ENCODE data around the gene PCSK5. TPM values are rescaled to one million over a fixed set of nuclear protein-coding genes. Genes with fewer than 3 reads are reported as not detected.
"Not testable (repeated sequence)": the region's sequence is repeated elsewhere in the genome, so short reads cannot be mapped to it uniquely, and the experiment has no call there.

The PCSK5 gene
- total RNA-seq, 1 experiment from 2014 or later: 6.9 TPM

- ChIA-PET POLR2A (no interaction called here), CTCF (no interaction called here), RAD21 (ENCODE audit: low non-redundant PET in 1 of 2, low total read pairs in 2 of 2, uncharacterized antibody in 2 of 2, unreplicated experiment in 2 of 2) (no interaction called here)
- H3K27me3 ChIP-seq (ENCODE audit: insufficient read depth, low read length): no peaks in the 10 kb centered on the region
- no peaks in the 10 kb centered on the region for H4K20me1 ChIP-seq (ENCODE audit: insufficient read depth)
- H2AFZ ChIP-seq (ENCODE audit: low read depth, low read length, poor library complexity, severe bottlenecking): no peak overlapping the region
- ATAC-seq: no peak
- no peaks in the 10 kb centered on the region for H3K9me2 ChIP-seq (ENCODE audit: insufficient read depth)
- no peaks in the 10 kb centered on the region for H3K9me3 ChIP-seq (ENCODE audit: control insufficient read depth in 1 of 2, insufficient read depth in 1 of 2, low read depth in 1 of 2, low read length in 2 of 2)
- peaks cover 4 to 7% of the 10 kb centered on the region in 2 experiments; a peak in 2 of 4 replicates for H3K4me1 ChIP-seq (ENCODE audit: control insufficient read depth in 1 of 2, insufficient read depth in 2 of 2, low read length in 2 of 2)
- DNase-seq (ENCODE audit: low read depth, low spot score): no peak
- no TSS peak for BruUV-seq (replicated peaks)
- H3K36me3 ChIP-seq (ENCODE audit: control insufficient read depth in 1 of 2, insufficient read depth in 2 of 2, low read length in 2 of 2): no peaks in the 10 kb centered on the region
- intact Hi-C loops (cut with micrococcal nuclease): no loop called here
- no peak overlapping the region for H3K27ac ChIP-seq (ENCODE audit: low read depth, low read length)
- TF ChIP-seq ZFX (IDR thresholded peaks at IDR 0.05): no peak
- no peak for TF ChIP-seq SIN3A (IDR thresholded peaks at IDR 0.05; ENCODE audit: low read depth)
- no peak for TF ChIP-seq EZH2phosphoT487 (IDR thresholded peaks at IDR 0.05; ENCODE audit: borderline replicate concordance)
- no peak for TF ChIP-seq CEBPB (IDR thresholded peaks at IDR 0.05; ENCODE audit: low read depth)
- TF ChIP-seq MAX (IDR thresholded peaks at IDR 0.05): no peak
- TF ChIP-seq, protein P1, sequence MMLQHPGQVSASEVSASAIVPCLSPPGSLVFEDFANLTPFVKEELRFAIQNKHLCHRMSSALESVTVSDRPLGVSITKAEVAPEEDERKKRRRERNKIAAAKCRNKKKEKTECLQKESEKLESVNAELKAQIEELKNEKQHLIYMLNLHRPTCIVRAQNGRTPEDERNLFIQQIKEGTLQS (IDR thresholded peaks at IDR 0.05): no peak
- no peak for TF ChIP-seq CBX3 (IDR thresholded peaks at IDR 0.05; ENCODE audit: low read depth)
- no peak for TF ChIP-seq ELF1 (IDR thresholded peaks at IDR 0.05; ENCODE audit: borderline replicate concordance, low read depth)
- TF ChIP-seq ZBTB33 (IDR thresholded peaks at IDR 0.05; ENCODE audit: extremely low read depth, insufficient replicate concordance, low read length): no peak
- no peak for TF ChIP-seq SRF (IDR thresholded peaks at IDR 0.05; ENCODE audit: low read depth)
- no peak for TF ChIP-seq EZH2 (IDR thresholded peaks at IDR 0.05)
- no peak for TF ChIP-seq TCF7L2 (IDR thresholded peaks at IDR 0.05; ENCODE audit: borderline replicate concordance, extremely low read depth, insufficient read depth, insufficient read length)
- no peak for TF ChIP-seq SP1 (IDR thresholded peaks at IDR 0.05; ENCODE audit: low read depth)
- TF ChIP-seq FOSL1 (IDR thresholded peaks at IDR 0.05; ENCODE audit: low read depth): no peak
- no peak for TF ChIP-seq EGR1 (IDR thresholded peaks at IDR 0.05; ENCODE audit: low read depth)
- no peak for TF ChIP-seq JUND (IDR thresholded peaks at IDR 0.05)
- TF ChIP-seq, protein P2, sequence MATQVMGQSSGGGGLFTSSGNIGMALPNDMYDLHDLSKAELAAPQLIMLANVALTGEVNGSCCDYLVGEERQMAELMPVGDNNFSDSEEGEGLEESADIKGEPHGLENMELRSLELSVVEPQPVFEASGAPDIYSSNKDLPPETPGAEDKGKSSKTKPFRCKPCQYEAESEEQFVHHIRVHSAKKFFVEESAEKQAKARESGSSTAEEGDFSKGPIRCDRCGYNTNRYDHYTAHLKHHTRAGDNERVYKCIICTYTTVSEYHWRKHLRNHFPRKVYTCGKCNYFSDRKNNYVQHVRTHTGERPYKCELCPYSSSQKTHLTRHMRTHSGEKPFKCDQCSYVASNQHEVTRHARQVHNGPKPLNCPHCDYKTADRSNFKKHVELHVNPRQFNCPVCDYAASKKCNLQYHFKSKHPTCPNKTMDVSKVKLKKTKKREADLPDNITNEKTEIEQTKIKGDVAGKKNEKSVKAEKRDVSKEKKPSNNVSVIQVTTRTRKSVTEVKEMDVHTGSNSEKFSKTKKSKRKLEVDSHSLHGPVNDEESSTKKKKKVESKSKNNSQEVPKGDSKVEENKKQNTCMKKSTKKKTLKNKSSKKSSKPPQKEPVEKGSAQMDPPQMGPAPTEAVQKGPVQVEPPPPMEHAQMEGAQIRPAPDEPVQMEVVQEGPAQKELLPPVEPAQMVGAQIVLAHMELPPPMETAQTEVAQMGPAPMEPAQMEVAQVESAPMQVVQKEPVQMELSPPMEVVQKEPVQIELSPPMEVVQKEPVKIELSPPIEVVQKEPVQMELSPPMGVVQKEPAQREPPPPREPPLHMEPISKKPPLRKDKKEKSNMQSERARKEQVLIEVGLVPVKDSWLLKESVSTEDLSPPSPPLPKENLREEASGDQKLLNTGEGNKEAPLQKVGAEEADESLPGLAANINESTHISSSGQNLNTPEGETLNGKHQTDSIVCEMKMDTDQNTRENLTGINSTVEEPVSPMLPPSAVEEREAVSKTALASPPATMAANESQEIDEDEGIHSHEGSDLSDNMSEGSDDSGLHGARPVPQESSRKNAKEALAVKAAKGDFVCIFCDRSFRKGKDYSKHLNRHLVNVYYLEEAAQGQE (IDR thresholded peaks at IDR 0.05; ENCODE audit: low read depth): no peak
- no peak overlapping the region for H3K4me3 ChIP-seq (replicated peaks in 1 of 2; ENCODE audit: low read depth in 1 of 2, low read length in 2 of 2)
- H3K9ac ChIP-seq (ENCODE audit: low read length): no peak overlapping the region
- no peak overlapping the region for H3K4me2 ChIP-seq (ENCODE audit: low read length)
- H3K79me2 ChIP-seq (ENCODE audit: insufficient read depth, low read length): peaks cover 12% of the 10 kb centered on the region
Measured at GRCh38 chr9:75896193-75896592, 5.7 kb downstream of the PCSK5 start.

DNA sequence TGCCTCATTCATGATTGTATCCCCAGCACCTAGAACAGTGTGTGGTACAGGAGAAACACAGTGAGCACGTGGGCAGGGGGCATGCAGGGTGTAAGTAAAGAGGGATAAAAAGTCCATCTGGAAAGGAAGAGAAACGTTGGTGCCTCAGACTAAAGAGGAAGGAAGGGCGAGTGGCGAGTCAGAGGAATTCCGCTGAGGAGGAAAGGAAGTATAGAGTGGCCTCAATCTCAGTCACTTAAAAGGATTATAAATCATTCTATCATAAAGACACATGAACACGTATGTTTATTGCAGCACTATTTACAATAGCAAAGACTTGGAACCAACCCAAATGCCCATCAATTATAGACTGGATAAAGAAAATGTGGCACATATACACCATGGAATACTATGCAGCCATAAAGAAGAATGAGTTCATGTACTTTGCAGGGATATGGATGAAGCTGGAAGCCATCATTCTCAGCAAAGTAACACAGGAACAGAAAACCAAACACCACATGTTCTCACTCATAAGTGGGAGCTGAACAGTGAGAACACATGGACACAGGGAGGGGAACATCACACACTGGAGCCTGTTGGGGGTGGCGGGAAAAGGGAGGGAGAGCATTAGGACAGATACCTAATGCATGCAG, 10.5 kb downstream of the PCSK5 start:
- H3K27me3 ChIP-seq (ENCODE audit: insufficient read depth, low read length); H3K36me3 ChIP-seq (ENCODE audit: control insufficient read depth in 1 of 2, insufficient read depth in 2 of 2, low read length in 2 of 2); ATAC-seq; POLR2A ChIA-PET; H3K4me3 ChIP-seq (replicated peaks in 1 of 2; ENCODE audit: low read depth in 1 of 2, low read length in 2 of 2); H3K4me2 ChIP-seq (ENCODE audit: low read length); H3K4me1 ChIP-seq (ENCODE audit: control insufficient read depth in 1 of 2, insufficient read depth in 2 of 2, low read length in 2 of 2); intact Hi-C loops (cut with micrococcal nuclease); CTCF ChIA-PET; DNase-seq (ENCODE audit: low read depth, low spot score); H3K79me2 ChIP-seq (ENCODE audit: insufficient read depth, low read length); H3K9ac ChIP-seq (ENCODE audit: low read length); H2AFZ ChIP-seq (ENCODE audit: low read depth, low read length, poor library complexity, severe bottlenecking); H3K27ac ChIP-seq (ENCODE audit: low read depth, low read length); H3K9me2 ChIP-seq (ENCODE audit: insufficient read depth); H3K9me3 ChIP-seq (ENCODE audit: control insufficient read depth in 1 of 2, insufficient read depth in 1 of 2, low read depth in 1 of 2, low read length in 2 of 2); H4K20me1 ChIP-seq (ENCODE audit: insufficient read depth); RAD21 ChIA-PET (ENCODE audit: low non-redundant PET in 1 of 2, low total read pairs in 2 of 2, uncharacterized antibody in 2 of 2, unreplicated experiment in 2 of 2); BruUV-seq (replicated peaks): not testable (repeated sequence)
